GM12801 (cell line): ENCODE results near the gene SYT14.

ENCODE experiments used
- CTCF ChIP-seq: IDR thresholded peaks from one replicate; pipeline ENCODE4 v1.5.1; 2011; ENCODE audit warnings: control low read depth; ENCODE audit not compliant: insufficient read length; ENCODE audit errors: extremely low read depth

The SYT14 gene

GRCh38 chr1:209993061-209993830 lies 55.2 kb downstream of the SYT14 start:
- no peak for TF ChIP-seq CTCF

- TF ChIP-seq CTCF = no peak
These were observed 58.3 kb downstream of the SYT14 start for GRCh38 chr1:209996348-209996747.

- TF ChIP-seq CTCF = no peak
These were observed 61.0 kb downstream of the SYT14 start for GRCh38 chr1:209999005-209999404.

- no peak for TF ChIP-seq CTCF
These were observed 63.7 kb downstream of the SYT14 start for GRCh38 chr1:210001751-210002150.

GRCh38 chr1:210003501-210003900 lies 65.5 kb downstream of the SYT14 start:
- no peak for TF ChIP-seq CTCF

GRCh38 chr1:210010161-210010560 lies 72.1 kb downstream of the SYT14 start:
- TF ChIP-seq CTCF = no peak

GRCh38 chr1:210021145-210021860 lies 83.3 kb downstream of the SYT14 start:
- no peak for TF ChIP-seq CTCF
